HG03558 (cell line): ENCODE data around the gene ART5.
"Not testable (repeated sequence)": the region's sequence is repeated elsewhere in the genome, so short reads cannot be mapped to it uniquely, and the experiment has no call there.

Experiments used
- ATAC-seq: cut with Tn5 transposase; IDR thresholded peaks from one replicate; pipeline ENCODE4 v1.9.1; 2021; ENCODE audit warnings: moderate number of reproducible peaks; ENCODE audit not compliant: unreplicated experiment; ENCODE audit errors: extremely low read depth

The ART5 gene

DNA sequence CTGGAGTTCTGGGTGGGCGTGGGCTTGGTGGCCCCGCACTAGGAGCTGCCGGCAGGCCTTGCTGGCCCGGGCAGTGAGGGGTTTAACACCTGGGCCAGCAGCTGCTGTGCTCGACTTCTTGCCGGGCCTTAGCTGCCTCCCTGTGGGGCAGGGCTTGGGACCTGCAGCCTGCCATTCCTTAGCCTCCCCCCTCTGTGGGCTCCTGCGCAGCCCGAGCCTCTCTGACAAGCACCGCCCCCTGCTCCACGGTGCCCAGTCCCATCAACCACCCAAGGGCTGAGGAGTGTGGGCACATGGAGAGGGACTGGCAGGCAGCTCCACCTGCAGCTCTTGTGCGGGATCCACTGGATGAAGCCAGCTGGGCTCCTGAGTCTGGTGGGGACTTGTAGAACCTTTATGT, 53.0 kb downstream of the ART5 start:
- not testable (repeated sequence) for ATAC-seq
